Activated CD8-positive, alpha-beta T cell treated with anti-CD3 and anti-CD28 coated beads for 36 hours (primary cell): ENCODE results near the gene DCAF4. TPM values are rescaled to one million over a fixed set of nuclear protein-coding genes. Genes with fewer than 3 reads are reported as not detected.

ENCODE experiments used
- ATAC-seq: fragments of 200-7000 bp; cut with Tn5 transposase; one replicate; pipeline ENCODE4 v1.10.0; 2021; ENCODE audit warnings: mild to moderate bottlenecking, moderate library complexity
- CTCF ChIA-PET: fragments of 350-600 bp; sonication (Branson Sonifier 250); formaldehyde crosslinking; loops from one replicate; lab custom pipeline; 2021; ENCODE audit warnings: antibody characterized with exemption; lab: Charles Lee
- POLR2A ChIA-PET: fragments of 350-600 bp; sonication (Branson Sonifier 250); formaldehyde crosslinking; loops from one replicate; lab custom pipeline; 2021; ENCODE audit warnings: antibody characterized with exemption; lab: Charles Lee
- DNase-seq: peaks from one replicate; pipeline ENCODE4 v3.0.0-alpha.2; 2020
- H3K27ac Mint-ChIP-seq: one replicate; pipeline ENCODE4 v1.8.0; 2021; ENCODE audit warnings: mild to moderate bottlenecking, mixed read lengths
- H3K27me3 Mint-ChIP-seq: one replicate; pipeline ENCODE4 v1.8.0; 2021; ENCODE audit warnings: mixed read lengths
- H3K36me3 Mint-ChIP-seq: one replicate; pipeline ENCODE4 v1.8.0; 2021; ENCODE audit warnings: low read depth, mixed read lengths
- H3K4me1 Mint-ChIP-seq: one replicate; pipeline ENCODE4 v1.8.0; 2021; ENCODE audit warnings: low read depth, mixed read lengths
- H3K4me3 Mint-ChIP-seq: one replicate; pipeline ENCODE4 v1.8.0; 2021; ENCODE audit warnings: mild to moderate bottlenecking, moderate library complexity, mixed read lengths
- H3K9me3 Mint-ChIP-seq: one replicate; pipeline ENCODE4 v1.8.0; 2021; ENCODE audit warnings: mixed read lengths
- CTCF ChIP-seq: fragments of 200-600 bp; IDR thresholded peaks from one replicate; pipeline ENCODE4 v1.8.0; 2022; ENCODE audit warnings: antibody characterized with exemption, mild to moderate bottlenecking
- intact Hi-C: fragments of 100-400 bp; cut with micrococcal nuclease; formaldehyde crosslinking; loops from one replicate; pipeline ENCODE4 v1.10.0; 2022
- total RNA-seq, 2 experiments: library from RNA; stranded (reverse); gene quantifications; one replicate each; pipeline ENCODE4 v1.2.3, GENCODE V29; 2021

Gene DCAF4
- total RNA-seq, 2 experiments from 2014 or later = 17.9 to 19.4 TPM

- DNase-seq (peak; percentile 6), ATAC-seq (peak; percentile 38)
- intact Hi-C loops = no loop called here
- H3K4me3 Mint-ChIP-seq = no peak overlapping the region
- ChIA-PET POLR2A (interaction anchor here (0.6 to 0.9 kb wide), 2 partner anchors 23 to 989 kb away, joined by 4 read pairs; no protein-coding TSS in a partner anchor), CTCF (no interaction called here)
- no peak overlapping the region for H3K27ac Mint-ChIP-seq
- TF ChIP-seq CTCF = no peak
- H3K4me1 Mint-ChIP-seq = peaks cover 21% of the 10 kb centered on the region
- peaks cover 3% of the 10 kb centered on the region for H3K27me3 Mint-ChIP-seq
- H3K9me3 Mint-ChIP-seq = no peaks in the 10 kb centered on the region
- no peaks in the 10 kb centered on the region for H3K36me3 Mint-ChIP-seq
Measured at GRCh38 chr14:72880820-72881219, 45.4 kb upstream of the DCAF4 start.

DNA sequence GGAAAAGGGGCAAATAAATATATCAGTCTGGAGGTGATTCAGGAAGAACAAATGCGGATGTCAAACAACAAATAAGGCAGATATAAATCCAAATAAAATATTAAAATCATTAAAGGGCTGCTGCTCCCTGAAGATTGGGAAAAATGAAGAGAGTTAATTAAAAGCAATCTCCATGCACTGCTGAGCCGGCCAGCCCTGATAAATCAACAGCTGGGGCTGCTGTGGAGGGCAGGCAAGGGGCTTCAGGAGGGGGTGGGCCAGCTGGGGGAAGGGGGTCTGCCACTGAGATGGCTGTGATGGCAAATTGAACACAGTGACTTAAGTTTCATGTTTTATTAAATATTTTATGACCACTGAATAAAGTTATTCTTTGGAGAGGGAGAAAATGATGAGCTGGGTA is 44.7 kb upstream of the DCAF4 start:
- no peaks in the 10 kb centered on the region for H3K9me3 Mint-ChIP-seq
- ATAC-seq (no peak), DNase-seq (no peak)
- peaks cover 3% of the 10 kb centered on the region for H3K27me3 Mint-ChIP-seq
- ChIA-PET CTCF (interaction anchor here (0.7 kb wide), 1 partner anchor 13 kb away, joined by 3 read pairs; no protein-coding TSS in a partner anchor), POLR2A (interaction anchor here (0.9 kb wide), 1 partner anchor 22 kb away, joined by 4 read pairs; no protein-coding TSS in a partner anchor)
- H3K27ac Mint-ChIP-seq = no peak overlapping the region
- TF ChIP-seq CTCF = no peak
- intact Hi-C loops = no loop called here
- H3K36me3 Mint-ChIP-seq = no peaks in the 10 kb centered on the region
- no peak overlapping the region for H3K4me3 Mint-ChIP-seq
- peaks cover 21% of the 10 kb centered on the region for H3K4me1 Mint-ChIP-seq

DNA sequence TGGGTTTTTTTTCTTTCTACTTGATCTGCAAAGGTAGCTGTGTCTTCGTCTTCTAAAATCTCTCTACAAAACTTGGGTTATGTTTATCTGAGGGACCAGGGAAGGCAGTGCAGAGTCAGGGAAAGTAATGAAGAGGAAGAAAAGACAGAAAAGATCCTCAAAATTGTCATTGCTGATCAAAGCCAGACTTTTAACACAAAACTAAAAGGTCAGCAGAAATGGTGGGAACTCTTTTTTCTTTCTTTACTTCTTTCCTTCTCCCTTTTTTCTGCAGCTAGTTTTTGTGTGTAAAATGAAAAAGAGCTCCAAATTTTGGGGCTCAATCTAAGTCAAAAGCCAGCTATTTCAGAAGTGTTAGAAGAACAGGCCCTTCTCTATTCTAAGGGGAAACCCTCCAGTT is 44.2 kb upstream of the DCAF4 start:
- ChIA-PET CTCF (interaction anchor here (0.7 kb wide), 1 partner anchor 12 kb away, joined by 3 read pairs; no protein-coding TSS in a partner anchor), POLR2A (no interaction called here)
- H3K27me3 Mint-ChIP-seq = peaks cover 4% of the 10 kb centered on the region
- no peak for DNase-seq
- peaks cover 21% of the 10 kb centered on the region for H3K4me1 Mint-ChIP-seq
- no peak for ATAC-seq
- H3K9me3 Mint-ChIP-seq = no peaks in the 10 kb centered on the region
- no peak for TF ChIP-seq CTCF
- H3K4me3 Mint-ChIP-seq = no peak overlapping the region
- H3K36me3 Mint-ChIP-seq = no peaks in the 10 kb centered on the region
- intact Hi-C loops = no loop called here
- H3K27ac Mint-ChIP-seq = no peak overlapping the region

GRCh38 chr14:72882463-72882862 is 43.8 kb upstream of the DCAF4 start:
- no peak for TF ChIP-seq CTCF
- ChIA-PET CTCF (interaction anchor here (0.6 to 1.0 kb wide), 2 partner anchors 22 to 319 kb away, joined by 3 read pairs; no protein-coding TSS in a partner anchor), POLR2A (interaction anchor here (1.4 kb wide), 1 partner anchor 12 kb away, joined by 3 read pairs; the partner anchor contains the start of gene DPF3)
- intact Hi-C loops = no loop called here
- no peak for ATAC-seq
- H3K27ac Mint-ChIP-seq = no peak overlapping the region
- no peaks in the 10 kb centered on the region for H3K36me3 Mint-ChIP-seq
- no peak overlapping the region for H3K4me3 Mint-ChIP-seq
- H3K4me1 Mint-ChIP-seq = peaks cover 21% of the 10 kb centered on the region
- no peak for DNase-seq
- no peaks in the 10 kb centered on the region for H3K9me3 Mint-ChIP-seq
- H3K27me3 Mint-ChIP-seq = peaks cover 5% of the 10 kb centered on the region

- Mint-ChIP-seq H3K27ac (no peak overlapping the region), H3K4me1 (peaks cover 21% of the 10 kb centered on the region)
Measured at GRCh38 chr14:72883109-72883508, 43.2 kb upstream of the DCAF4 start.

More at GRCh38 chr14:72883109-72883508, 43.2 kb upstream of the DCAF4 start:
- Mint-ChIP-seq H3K9me3 (no peaks in the 10 kb centered on the region), H3K27me3 (peaks cover 7% of the 10 kb centered on the region), H3K4me3 (no peak overlapping the region), H3K36me3 (no peaks in the 10 kb centered on the region)
- intact Hi-C loops = no loop called here
- ATAC-seq (no peak), DNase-seq (no peak)
- POLR2A ChIA-PET = interaction anchor here (1.4 kb wide), 1 partner anchor 11 kb away, joined by 3 read pairs; the partner anchor contains the start of gene DPF3
- TF ChIP-seq CTCF = no peak
- CTCF ChIA-PET = interaction anchor here (1.0 kb wide), 1 partner anchor 21 kb away, joined by 3 read pairs; no protein-coding TSS in a partner anchor
